HG02840 (cell line): ENCODE results near the gene TMEM179.
"Not testable (repeated sequence)": the region's sequence is repeated elsewhere in the genome, so short reads cannot be mapped to it uniquely, and the experiment has no call there.

Source experiments
- ATAC-seq: cut with Tn5 transposase; IDR thresholded peaks from one replicate; pipeline ENCODE4 v1.9.1; 2021; ENCODE audit warnings: mild to moderate bottlenecking, moderate library complexity, moderate number of reproducible peaks; ENCODE audit not compliant: unreplicated experiment, low FRiP score

TMEM179 gene

DNA sequence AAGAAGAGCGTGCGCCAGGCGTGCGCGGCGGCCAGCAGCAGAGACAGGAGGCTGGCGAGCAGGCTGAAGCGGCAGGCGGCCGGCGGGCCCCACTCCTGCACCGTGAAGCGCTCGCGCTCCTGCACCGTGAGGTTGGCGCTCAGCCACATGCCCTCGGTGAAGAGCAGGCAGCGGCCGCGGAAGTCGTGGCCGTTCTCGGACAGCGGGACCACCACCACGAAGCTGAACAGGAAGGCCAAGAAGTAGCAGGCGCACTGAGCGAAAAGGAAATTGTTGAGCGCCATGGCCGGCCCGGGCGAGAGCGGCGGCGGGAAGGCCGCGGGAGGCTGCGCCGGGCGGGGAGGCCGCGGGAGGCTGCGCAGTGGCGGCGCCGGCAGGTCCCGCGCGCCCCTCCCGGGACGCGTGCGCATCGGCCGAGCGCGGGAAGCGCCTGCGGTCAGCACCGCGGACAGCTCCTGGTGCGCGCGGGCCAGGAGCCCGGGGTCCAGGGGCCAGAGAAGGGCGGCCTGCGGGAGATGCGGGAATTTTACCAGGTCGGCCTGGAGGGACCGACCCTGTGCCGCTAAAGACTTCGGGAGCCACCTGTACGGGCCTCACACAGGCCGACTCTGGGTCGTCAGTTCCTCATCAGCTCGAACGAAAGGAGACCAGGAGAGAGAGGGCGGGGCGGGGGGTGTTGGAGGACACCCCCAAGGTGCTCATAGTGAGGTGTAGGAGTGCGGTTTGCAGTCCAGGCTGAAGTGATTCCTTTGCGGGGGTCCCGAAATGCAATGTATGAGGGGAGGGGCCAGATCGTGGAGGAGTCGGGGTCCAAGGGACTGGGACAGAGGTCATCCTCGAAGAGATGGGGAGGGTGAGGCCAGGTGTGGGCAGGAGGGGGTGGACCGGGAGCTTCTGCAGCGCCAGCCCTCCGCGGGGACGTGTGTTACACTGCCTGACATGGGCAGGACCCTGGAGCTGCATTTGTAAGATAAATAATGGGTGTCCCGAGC is at the start of gene TMEM179:
Gene TMEM179 (minus strand): TSS at position 315 of the 992 bp plus-strand sequence. CDS start 31 bp downstream, at position 284.
- no peak for ATAC-seq

DNA sequence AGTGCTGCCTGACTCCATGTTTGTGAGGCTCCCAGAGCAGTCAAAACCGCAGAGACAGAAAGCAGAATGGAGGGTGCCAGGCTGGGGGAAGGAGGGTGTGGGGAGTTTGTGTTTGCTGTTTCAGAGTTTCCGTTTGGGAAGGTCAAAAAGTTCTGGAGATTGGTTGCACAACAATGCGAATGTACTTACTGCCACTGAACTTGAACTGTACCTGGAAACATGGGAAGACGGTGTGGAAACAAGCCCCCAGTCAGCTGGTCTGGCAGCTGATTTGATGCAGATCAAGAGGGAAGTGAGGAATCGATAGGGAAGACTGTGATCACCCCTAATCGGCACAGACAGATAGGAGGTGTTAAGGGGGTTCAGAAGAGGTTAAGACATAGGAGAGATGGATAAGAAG is 49.5 kb upstream of the TMEM179 start:
- ATAC-seq: no peak

DNA sequence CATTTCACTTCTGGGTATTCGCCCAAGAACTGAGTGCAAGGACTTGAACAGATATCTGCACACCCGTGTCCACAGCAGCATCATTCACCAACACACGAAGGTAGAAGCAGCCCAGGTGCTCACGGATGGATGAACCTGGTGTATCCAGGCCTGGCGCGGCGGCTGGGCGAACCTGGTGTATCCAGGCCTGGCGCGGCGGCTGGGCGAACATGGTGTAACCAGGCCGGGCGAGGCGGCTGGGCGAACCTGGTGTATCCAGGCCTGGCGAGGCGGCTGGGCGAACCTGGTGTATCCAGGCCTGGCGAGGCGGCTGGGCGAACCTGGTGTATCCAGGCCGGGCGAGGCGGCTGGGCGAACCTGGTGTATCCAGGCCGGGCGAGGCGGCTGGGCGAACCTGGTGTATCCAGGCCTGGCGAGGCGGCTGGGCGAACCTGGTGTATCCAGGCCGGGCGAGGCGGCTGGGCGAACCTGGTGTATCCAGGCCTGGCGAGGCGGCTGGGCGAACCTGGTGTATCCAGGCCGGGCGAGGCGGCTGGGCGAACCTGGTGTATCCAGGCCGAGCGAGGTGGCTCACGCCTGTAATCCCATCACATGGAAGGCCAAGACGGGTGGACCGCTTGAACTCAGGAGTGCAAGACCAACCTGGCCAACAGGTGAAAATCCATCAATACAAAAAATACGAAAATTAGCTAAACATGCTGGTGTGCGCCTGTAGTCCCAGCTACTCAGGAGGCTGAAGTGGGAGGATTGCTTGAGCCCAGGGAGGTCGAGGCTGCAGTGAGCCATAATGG is 48.8 kb upstream of the TMEM179 start:
- ATAC-seq: not testable (repeated sequence)

DNA sequence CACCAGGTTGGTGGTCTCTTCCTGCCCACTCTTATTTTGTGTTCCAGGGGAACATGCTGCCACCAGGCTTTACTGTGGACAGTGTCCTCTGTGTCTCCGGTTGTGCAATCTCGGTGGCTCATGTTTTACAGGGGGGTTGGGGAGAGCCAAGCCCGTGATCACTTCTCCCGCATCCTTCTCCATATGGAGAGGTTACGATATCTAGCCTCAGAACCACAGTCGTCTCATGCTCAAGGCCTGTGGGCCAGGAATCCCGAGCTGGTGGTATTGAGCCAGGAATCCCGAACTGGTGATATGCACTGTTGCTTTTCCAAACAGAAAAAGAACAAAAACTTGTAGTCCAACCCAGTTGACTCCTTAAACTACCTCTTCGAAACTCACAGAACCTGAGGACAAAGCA is 47.8 kb upstream of the TMEM179 start:
- no peak for ATAC-seq

DNA sequence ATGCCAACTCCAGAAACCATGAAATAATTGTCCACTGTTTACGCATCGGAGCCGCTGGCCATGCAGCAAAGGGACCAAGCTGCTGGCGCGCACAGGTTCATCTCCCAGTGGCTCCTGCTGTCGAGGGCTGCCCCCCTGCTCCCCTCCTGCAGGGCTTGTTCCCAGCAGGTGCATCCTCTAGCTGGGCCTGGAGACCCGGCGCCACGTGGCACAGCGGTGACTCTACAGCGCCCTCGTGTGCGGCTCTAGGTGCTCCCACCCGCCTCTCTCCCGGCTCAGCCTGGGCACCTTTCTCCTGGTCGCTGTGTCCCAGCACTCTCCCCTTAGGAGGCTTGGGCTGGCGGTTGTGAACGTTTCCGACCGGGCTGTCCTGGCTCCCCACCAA is 47.3 kb upstream of the TMEM179 start:
- no peak for ATAC-seq

DNA sequence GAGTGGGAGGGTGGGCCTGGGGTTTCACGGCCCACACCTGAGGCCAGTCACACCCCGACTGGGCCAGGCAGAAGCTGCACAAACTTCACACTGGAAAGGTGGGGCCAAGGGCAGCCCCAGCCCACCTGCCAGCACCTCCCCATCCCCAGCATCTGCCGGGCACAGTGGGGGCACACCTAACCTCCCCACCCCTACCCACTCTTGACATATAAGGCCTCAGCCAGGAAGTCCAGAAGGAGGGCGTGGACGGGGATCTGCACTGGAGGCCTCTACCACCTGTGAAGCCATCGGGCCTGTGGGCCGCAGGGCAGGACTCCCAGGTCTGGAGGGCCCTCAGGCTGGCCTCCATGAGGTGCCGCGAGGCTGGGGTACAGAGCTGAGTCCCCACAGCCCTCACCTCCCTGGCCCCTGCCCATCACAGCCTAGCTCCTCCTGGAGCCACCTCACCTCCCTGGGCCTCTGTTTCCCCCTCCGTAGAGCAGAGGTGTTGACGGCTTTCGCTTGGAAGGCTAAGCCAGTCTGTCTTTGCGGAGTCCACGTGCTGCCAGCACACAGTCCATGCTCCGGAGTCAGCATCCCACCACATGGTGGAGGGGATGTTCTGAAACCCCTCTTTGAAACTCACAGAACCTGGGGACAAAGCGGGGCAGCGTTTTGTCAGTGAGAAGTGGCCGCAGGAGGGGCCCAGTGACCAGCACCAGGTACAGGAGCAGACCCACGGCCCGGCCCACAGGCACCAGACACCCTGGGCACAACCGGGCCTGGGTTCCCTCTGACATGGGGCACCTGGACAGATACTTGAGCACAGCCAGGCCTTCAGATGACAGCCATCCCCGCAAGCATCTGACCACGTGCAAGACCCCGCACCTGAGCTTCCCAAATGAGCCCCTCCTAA is 46.7 kb upstream of the TMEM179 start:
- ATAC-seq: no peak

DNA sequence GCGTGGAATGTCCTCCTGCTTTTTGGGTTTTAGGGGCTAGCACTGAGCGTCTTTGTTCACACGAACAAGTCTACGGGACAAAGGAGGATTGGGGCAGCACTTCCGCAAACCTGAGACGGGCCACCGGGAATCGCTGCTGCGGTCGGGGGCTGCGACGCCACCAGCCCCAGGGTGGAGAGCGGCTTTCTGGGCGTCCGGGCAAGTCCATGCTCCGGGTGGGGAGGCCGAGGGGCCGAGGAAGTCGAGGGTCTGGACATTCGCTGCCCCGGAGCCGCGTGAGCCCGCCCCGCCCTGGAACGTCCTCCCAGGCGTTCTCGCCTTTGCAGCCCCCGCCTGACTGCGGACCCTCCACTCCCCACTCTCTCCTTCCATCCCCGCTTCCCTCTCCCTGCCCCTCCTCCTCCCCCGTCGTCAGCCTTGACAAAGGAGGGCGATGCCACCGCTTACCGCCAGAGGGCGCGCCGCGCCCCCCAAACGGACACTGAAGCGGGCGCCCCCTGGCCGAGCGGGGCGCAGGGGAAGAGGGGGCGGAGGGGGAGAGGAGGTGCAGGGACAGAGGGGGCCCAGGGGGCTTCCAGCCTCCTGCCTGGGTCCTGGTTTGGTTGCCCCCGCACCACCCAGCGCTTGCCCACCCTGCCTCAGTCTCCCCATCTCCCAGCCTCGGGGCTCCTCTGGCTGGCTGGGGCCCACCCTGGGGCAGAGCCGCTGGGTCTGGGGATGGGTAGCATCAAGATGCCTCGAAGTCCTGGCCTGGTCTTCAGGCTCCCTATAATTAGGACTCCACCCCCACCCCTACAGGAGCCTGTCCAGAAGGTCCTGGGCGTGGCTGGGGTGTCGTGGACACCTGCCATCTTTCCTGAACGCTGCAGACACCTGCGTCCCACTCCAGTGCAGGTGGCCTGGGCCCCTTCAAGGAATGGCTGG is 45.7 kb upstream of the TMEM179 start:
- ATAC-seq: no peak

DNA sequence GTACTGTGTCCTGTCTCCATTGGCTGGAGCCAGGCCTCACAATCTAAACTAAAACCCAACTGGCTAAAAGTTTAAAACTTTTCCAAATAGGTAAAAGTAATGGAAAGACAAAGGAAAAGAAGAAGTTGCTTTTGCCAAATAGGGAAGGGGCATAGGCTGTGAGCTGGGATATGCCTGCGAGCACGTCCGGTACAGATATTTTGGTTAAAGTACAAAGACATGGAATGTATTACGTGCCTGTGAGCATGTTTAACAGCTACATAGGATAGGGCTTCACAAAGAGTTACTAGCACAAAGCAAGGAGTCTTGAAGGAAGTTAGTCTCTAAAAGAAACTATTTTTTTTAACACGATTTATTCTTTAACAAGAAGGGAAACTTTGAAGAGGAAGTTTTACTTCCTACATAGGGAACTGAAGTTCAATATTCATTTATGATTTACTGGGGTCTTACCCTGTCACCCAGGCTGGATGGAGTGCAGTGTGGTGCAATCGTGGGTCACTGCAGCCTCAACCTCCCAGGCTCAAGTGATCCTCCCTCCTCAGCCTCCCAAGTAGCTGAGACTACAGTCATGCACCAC is 43.0 kb upstream of the TMEM179 start:
- no peak for ATAC-seq

DNA sequence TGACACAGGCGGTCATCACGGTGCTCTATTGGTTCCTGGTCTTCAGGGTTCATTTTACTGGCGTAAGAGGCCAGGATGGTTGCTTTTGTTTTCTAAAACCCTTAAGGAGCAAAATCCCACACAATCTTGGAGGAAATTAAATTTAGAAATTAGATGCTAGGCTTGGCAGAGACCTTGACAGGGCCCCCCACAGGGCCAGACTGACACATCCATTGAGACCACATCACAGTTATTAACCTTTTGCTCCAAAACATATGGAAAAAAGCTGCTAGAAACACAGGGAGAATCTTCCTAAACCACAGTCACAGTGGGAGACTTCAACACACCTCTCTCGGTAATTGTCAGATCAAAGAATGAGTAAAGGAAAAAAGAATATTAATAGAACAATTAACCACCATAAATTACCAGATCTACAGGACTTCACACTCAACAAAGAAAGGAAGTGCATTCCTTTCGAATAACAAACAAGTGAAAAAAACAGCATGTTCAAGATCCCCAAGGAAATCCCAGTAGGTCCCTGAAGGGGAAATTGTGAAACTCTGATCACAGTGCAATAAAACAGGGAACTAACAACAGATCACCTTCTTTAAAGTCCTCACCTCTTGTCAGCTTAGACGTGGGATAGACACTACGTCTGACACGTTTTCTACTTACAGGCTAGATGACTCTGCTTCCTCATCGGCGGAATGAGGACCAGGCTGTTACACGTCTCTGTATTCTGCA is 40.2 kb upstream of the TMEM179 start:
- ATAC-seq: no peak

DNA sequence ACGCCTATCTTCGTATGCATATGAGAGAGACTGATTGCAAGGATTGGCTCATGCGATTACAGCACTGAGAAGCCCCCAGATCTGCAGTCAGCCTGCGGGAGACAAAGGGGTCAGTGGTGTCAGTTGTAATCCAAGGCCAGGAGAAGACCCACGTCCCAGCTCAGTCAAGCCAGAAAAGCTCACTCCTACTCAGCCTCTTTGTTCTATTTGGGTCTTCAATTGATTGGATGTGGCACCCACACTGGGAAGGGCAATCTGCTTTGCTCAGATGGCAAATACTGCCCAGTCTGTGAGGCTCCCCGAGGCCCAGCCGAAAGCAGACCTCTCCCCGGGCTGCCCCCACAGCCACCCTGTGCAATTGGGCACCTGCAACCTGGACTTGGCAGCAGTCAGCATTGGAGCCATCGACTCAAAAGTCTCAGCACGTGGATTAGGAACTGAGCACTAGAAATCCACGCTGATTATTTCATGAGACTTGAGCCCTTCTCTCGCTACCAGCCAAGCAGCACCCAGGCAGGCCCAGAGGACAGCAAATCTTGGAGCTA is 39.6 kb upstream of the TMEM179 start:
- no peak for ATAC-seq

DNA sequence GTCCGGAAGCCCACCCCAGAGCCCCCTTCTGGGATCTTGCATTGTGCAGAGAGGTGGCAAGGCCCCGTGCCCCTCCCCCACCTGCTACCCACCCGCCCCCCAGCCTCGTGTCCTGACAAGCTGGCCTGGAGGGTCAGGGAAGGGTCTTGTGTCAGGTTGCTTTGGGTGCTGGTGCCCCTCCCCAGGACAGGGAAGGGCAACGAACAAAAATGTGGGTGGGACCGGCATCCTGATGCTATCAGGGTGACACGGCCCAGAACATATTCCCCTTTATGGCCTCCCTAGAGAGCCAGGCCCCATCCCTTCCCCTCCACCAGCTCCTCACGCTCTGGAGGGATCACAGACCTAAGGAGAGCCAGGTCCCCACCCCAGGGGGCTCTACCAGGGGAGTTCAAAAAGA is 38.7 kb upstream of the TMEM179 start:
- no peak for ATAC-seq

DNA sequence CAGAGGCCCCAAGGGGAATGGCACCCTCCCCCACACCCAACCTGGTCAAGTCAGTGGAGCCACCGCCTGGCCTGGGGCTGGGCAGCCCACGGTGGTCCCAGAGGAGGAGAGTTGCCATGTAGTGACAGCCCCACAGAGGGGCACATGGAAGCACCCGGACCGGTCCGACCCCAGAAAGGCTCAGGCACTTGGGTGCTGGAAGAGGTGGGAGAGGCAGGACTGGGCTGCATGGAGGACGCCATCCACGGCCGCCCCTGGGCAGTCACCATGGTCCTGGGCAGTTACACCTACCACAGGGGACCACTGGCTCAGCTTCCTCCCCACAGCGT is 37.9 kb upstream of the TMEM179 start:
- no peak for ATAC-seq

DNA sequence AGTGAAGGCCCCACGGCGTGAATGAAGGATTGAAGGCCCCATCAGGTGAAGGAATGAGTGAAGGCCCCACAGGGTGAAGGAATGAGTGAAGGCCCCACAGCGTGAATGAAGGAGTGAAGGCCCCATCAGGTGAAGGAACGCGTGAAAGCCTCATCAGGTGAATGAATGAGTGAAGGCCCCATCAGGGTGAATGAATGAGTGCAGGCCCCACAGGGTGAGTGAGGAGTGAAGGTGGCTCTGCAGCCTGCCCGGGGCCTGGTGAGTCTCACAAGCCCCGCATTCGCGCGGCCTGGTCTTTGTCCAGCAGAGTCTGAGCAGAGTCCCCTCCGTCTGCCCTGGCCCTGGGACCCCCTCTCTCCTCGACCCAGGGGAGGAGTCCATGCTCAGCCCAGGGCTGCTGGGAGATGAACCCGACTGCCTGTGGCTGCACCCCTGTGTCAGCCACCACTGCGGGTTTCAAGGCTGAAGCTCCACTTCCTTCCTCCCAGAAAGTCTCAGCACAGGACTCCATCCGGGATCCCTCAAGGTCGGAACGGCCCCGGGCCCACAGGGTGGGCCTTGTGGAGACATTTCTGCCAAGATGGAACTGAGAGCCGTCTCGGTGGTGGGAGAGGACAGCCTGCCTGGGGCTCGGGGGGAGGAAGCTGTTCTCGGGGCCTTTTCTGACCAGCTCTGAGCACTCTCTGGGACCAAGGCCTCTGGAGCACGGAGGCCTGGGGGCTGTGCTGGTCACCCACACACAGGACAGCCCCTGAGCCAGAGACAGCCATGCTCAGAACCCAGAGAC is 37.4 kb upstream of the TMEM179 start:
- ATAC-seq: no peak

DNA sequence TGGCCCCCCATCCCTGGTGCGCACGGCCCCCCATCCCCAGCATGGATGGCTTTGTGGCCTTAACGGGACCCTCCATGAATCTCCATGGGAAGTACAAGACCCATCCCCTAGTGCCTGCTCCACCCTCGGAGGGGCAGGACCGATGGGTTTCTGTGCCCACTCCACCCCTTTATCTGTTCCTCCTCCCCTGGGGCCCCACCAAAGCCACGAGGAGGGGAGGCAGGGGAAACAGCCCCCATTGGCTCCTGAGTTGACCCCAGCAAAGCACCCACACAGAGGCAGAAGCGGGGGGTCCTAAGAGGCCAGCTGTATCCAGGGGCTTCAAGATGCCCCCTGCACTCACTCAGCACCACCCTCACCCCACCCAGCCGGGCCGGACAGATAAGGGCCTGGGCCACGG is 36.1 kb upstream of the TMEM179 start:
- no peak for ATAC-seq

DNA sequence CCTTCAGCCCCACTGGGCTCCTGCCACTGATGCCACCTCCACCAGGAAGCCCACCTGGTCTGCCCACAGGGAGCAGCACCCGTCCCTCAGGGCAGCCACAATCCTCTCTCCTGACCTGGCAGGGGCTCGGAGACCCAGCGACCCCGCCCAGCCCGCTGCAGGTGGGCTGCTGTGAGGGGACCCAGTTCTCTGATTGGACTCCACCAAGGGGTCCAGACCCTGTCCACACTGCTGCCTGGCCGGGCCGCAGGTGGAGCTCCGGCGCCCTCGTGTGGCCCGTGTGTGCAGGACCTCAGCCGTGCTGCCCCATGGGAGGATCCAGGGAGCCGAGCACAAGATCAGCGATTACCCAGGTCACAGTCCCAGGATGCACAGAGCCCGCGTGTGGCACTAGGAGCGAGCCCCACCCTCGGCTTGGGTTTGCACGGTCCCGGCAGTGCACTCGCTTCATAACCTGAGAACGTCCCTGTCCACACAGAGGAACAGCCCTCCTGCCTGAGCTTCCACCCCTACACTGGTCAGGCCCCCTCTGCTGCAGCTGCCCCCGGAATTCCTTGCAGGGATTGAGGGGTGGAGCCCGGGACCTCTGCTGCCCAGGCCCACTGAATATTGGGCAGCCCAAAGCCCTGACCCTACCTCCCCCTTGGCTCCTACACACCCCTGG is 35.4 kb upstream of the TMEM179 start:
- ATAC-seq: no peak

DNA sequence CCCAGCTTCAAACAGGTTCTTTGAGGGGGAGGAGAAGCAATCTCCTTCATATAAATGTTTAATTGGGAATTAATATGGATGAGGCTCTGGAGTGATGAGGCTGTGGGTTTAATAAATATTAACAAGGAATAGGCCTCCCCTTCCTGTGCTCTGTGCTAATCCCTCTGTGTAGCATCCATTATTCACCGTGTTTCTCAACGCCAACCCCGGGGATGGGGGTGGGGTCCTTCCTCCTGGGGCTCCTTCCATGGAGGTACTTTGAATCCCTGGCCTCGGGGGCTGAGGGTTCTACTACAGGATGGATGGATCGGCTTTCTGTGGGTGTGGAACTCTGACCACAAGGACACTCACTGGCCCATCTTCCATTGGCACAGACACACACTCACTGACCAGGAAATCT is 34.9 kb upstream of the TMEM179 start:
- no peak for ATAC-seq

DNA sequence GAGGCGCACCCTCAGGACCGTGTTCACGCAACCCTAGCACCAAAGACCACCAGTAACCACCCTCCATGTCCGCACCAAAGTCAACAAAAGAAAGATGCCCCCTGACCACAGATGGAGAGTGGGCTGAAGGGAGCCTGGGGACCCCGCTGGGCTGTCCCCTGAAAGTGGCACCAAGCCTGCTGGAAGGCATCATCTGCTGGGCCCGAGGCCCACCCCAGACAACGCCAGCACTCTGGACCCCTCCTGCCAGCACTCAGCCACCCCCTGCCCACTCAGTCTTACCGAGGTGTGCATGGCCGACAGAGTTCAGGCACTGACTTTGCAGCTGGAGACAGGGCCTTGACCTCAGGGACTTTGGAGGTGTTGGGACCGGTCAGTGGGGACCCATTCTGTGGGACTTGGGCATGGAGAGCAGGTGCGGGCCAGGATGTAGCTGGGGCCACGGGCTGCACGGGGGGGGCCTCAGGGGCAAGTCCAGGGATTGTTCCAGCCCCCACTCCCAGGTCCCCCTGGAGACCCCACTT is 34.4 kb upstream of the TMEM179 start:
- no peak for ATAC-seq
